Measurements from ENCODE around the gene LST1.

- TF ChIP-seq POLR2A (IDR thresholded peaks at IDR 0.05) = no peak
- TF ChIP-seq, protein P1, sequence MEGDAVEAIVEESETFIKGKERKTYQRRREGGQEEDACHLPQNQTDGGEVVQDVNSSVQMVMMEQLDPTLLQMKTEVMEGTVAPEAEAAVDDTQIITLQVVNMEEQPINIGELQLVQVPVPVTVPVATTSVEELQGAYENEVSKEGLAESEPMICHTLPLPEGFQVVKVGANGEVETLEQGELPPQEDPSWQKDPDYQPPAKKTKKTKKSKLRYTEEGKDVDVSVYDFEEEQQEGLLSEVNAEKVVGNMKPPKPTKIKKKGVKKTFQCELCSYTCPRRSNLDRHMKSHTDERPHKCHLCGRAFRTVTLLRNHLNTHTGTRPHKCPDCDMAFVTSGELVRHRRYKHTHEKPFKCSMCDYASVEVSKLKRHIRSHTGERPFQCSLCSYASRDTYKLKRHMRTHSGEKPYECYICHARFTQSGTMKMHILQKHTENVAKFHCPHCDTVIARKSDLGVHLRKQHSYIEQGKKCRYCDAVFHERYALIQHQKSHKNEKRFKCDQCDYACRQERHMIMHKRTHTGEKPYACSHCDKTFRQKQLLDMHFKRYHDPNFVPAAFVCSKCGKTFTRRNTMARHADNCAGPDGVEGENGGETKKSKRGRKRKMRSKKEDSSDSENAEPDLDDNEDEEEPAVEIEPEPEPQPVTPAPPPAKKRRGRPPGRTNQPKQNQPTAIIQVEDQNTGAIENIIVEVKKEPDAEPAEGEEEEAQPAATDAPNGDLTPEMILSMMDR (IDR thresholded peaks at IDR 0.05) = no peak
Measured at GRCh38 chr6:31610968-31611367, 24.9 kb downstream of the LST1 start.
